ENCODE measurements around the gene NODAL. TPM values are rescaled to one million over a fixed set of nuclear protein-coding genes. Genes with fewer than 3 reads are reported as not detected.

The NODAL gene
- total and polyA plus RNA-seq, 2 experiments from 2014 or later: 11.2 to 28.4 TPM

DNA sequence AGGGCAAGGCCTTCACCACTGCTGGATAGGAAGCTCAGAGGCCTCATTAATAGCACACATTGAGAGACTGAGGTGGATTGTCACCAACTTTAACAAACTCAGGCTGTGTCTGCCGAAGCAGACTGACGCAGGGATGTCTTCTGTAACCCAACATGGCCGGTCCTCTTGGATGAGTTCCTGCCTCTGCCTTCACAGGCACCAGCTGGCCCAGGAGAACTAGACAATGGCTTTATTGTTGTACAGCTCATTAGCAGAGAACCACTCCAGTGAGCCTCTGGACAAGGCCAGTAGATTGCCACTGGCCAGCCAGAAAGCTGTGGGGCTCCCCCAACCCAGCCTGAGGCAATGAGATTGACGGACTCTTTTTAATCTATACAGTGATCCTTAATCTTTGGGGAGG lies 9.4 kb downstream of the NODAL start:
- peak overlapping the region; percentile 59; the same call in 1 of the 2 replicates for H3K27ac ChIP-seq (ENCODE audit: low read depth)
- H3K4me2 ChIP-seq: no peak overlapping the region
- H3K36me3 ChIP-seq (ENCODE audit: insufficient read depth): peaks cover 14% of the 10 kb centered on the region
- H3K4me1 ChIP-seq (ENCODE audit: insufficient read depth): 0 out of 2 replicates have a peak, but pooled peaks cover 4% of the 10 kb centered on the region
- DNase-seq (ENCODE audit: low spot score) (no peak), ATAC-seq (no peak)
- Mint-ChIP-seq H3K36me3 (ENCODE audit: low read depth) (peaks cover 6% of the 10 kb centered on the region), H3K4me1 (peaks cover 5% of the 10 kb centered on the region; the same call in 2 of the 3 replicates), H3K4me3 (no peak overlapping the region), H3K27me3 (ENCODE audit: insufficient read depth, low read depth, poor library complexity) (peaks cover 6% of the 10 kb centered on the region), H3K27ac (no peak overlapping the region), H3K9me3 (no peaks in the 10 kb centered on the region)
- peaks cover 13% of the 10 kb centered on the region; the same call in 1 of the 2 replicates for H3F3A ChIP-seq (replicated peaks; ENCODE audit: low read depth)
- TF ChIP-seq ETS1 (IDR thresholded peaks at IDR 0.05) (no peak), ZNF114 (CRISPR knock-in tag; IDR thresholded peaks at IDR 0.05) (no peak), ZNF462 (CRISPR knock-in tag; IDR thresholded peaks at IDR 0.05) (no peak), EZH2 (IDR thresholded peaks at IDR 0.05; ENCODE audit: low read depth, unreplicated experiment) (no peak), CREB1 (CRISPR knock-in tag; IDR thresholded peaks at IDR 0.05; ENCODE audit: low read depth) (no peak), JUNB (IDR thresholded peaks at IDR 0.05; ENCODE audit: unreplicated experiment) (no peak), NANOG (IDR thresholded peaks at IDR 0.05; ENCODE audit: borderline replicate concordance) (no peak)
- TF ChIP-seq, protein P1, sequence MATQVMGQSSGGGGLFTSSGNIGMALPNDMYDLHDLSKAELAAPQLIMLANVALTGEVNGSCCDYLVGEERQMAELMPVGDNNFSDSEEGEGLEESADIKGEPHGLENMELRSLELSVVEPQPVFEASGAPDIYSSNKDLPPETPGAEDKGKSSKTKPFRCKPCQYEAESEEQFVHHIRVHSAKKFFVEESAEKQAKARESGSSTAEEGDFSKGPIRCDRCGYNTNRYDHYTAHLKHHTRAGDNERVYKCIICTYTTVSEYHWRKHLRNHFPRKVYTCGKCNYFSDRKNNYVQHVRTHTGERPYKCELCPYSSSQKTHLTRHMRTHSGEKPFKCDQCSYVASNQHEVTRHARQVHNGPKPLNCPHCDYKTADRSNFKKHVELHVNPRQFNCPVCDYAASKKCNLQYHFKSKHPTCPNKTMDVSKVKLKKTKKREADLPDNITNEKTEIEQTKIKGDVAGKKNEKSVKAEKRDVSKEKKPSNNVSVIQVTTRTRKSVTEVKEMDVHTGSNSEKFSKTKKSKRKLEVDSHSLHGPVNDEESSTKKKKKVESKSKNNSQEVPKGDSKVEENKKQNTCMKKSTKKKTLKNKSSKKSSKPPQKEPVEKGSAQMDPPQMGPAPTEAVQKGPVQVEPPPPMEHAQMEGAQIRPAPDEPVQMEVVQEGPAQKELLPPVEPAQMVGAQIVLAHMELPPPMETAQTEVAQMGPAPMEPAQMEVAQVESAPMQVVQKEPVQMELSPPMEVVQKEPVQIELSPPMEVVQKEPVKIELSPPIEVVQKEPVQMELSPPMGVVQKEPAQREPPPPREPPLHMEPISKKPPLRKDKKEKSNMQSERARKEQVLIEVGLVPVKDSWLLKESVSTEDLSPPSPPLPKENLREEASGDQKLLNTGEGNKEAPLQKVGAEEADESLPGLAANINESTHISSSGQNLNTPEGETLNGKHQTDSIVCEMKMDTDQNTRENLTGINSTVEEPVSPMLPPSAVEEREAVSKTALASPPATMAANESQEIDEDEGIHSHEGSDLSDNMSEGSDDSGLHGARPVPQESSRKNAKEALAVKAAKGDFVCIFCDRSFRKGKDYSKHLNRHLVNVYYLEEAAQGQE (IDR thresholded peaks at IDR 0.05; ENCODE audit: unreplicated experiment): no peak
- H2AFZ ChIP-seq: no peak overlapping the region
- no peaks in the 10 kb centered on the region for H3K27me3 ChIP-seq (ENCODE audit: insufficient read depth)
- no peaks in the 10 kb centered on the region for H3K9me2 ChIP-seq (ENCODE audit: insufficient read depth)
- peaks cover 8% of the 10 kb centered on the region for H4K20me1 ChIP-seq (replicated peaks; ENCODE audit: insufficient read depth)
- H3K4me3 ChIP-seq: no peak overlapping the region
- peaks cover 27% of the 10 kb centered on the region for H3K79me2 ChIP-seq (replicated peaks; ENCODE audit: insufficient read depth)

Data from GM23338 (cell line).